ENCODE data around the gene ANKZF1. TPM values are rescaled to one million over a fixed set of nuclear protein-coding genes. Genes with fewer than 3 reads are reported as not detected.

Gene ANKZF1
- total and polyA plus RNA-seq, 2 of the 8 experiments (the other 6 are each of a cell fraction or from before 2014, with no cell fraction given), result 32.5 to 50.1 TPM

DNA sequence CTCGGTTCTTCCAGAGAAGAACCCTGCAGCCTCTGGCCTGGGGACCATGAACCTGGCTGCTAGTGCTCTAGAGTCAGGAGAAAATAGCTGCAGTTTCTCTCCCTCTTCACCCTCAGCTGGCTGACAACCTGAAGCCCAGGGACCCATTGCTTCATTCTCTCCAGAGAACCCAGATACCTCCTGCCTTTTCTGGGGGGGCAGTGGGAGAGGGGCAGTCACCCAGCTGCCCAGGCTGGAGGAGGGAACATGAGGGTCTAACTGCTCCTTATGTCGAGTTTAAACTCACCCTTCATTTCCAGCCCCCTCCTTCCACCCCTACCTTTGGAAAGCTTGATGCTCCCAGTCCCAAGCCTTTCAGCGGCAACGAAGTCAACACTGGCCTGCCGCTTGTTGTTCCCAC, 30.6 kb upstream of the ANKZF1 start:
- no peak for DNase-seq (ENCODE audit: low read depth in 1 of 2, low spot score in 2 of 2)
- 85% methylated on average over 5 of the region's 5 CpGs; no CpG with 5 or more reads in 1 of the 2 experiments for WGBS, 2 experiments (ENCODE audit: extremely low coverage in 1 of 2, insufficient coverage in 1 of 2, insufficient read length in 1 of 2, insufficient replicate concordance in 2 of 2, low coverage in 1 of 2, low lambda C conversion rate in 2 of 2, missing lambda C conversion rate in 1 of 2)

More for the DNA sequence above, 30.6 kb upstream of the ANKZF1 start:
- Histone ChIP-seq H3K4me3 (ENCODE audit: extremely low read depth in 1 of 4, insufficient read depth in 2 of 4, low read depth in 3 of 4, low read length in 4 of 4) (no peak overlapping the region), H4K91ac (replicated peaks; ENCODE audit: insufficient read length, low read length) (no peak overlapping the region), H3K27ac (ENCODE audit: low read depth, low read length) (no peak overlapping the region), H2BK5ac (ENCODE audit: low read depth, low read length) (no peak overlapping the region), H3K23me2 (ENCODE audit: low read depth, low read length) (no peaks in the 10 kb centered on the region), H2AFZ (ENCODE audit: low read length) (peak overlapping the region; percentile 5; the same call in 1 of the 2 replicates), H3K9me3 (ENCODE audit: insufficient read depth in 2 of 2, low read depth in 1 of 2, low read length in 1 of 2) (no peaks in the 10 kb centered on the region; a peak in 1 of 4 replicates), H3K4ac (replicated peaks; ENCODE audit: insufficient read length, low read depth, low read length) (no peak overlapping the region), H2BK120ac (replicated peaks; ENCODE audit: low read depth, low read length) (no peak overlapping the region), H3K56ac (replicated peaks; ENCODE audit: insufficient read length, low read depth, low read length) (no peak overlapping the region), H3K18ac (ENCODE audit: extremely low read depth, low read length) (no peak overlapping the region), H3K9ac (replicated peaks in 1 of 4; ENCODE audit: extremely low read depth in 1 of 4, low read depth in 3 of 4, low read length in 3 of 4) (no peak overlapping the region; a peak in 1 of 7 replicates), H3K4me1 (replicated peaks in 1 of 4; ENCODE audit: control insufficient read depth in 3 of 4, insufficient read depth in 4 of 4, low read length in 3 of 4) (no peaks in the 10 kb centered on the region), H2BK20ac (ENCODE audit: low read length) (no peak overlapping the region), H3K27me3 (replicated peaks in 1 of 4; ENCODE audit: control insufficient read depth in 3 of 4, extremely low read depth in 1 of 4, insufficient read depth in 3 of 4, low read length in 3 of 4) (no peaks in the 10 kb centered on the region), H3K4me2 (ENCODE audit: insufficient read depth in 1 of 2, low read depth in 2 of 2, low read length in 2 of 2) (no peak overlapping the region), H4K8ac (ENCODE audit: extremely low read depth, insufficient read depth, low read length) (no peak overlapping the region), H2BK15ac (ENCODE audit: low read length) (no peak overlapping the region; the same call in 1 of the 2 replicates), H2BK12ac (ENCODE audit: low read depth, low read length) (no peak overlapping the region), H4K20me1 (replicated peaks in 1 of 2; ENCODE audit: control insufficient read depth in 1 of 2, insufficient read depth in 2 of 2, low read length in 2 of 2) (no peaks in the 10 kb centered on the region), H3K79me2 (ENCODE audit: control insufficient read depth in 1 of 2, insufficient read depth in 2 of 2, low read length in 2 of 2) (no peaks in the 10 kb centered on the region), H2AK5ac (ENCODE audit: low read depth, low read length) (no peak overlapping the region), H3K79me1 (ENCODE audit: low read depth, low read length) (no peaks in the 10 kb centered on the region), H4K5ac (ENCODE audit: insufficient read length, low read depth, low read length) (no peak overlapping the region), H3K23ac (ENCODE audit: insufficient read length) (no peak overlapping the region), H3K36me3 (ENCODE audit: control insufficient read depth in 2 of 4, insufficient read depth in 4 of 4, low read length in 3 of 4) (no peaks in the 10 kb centered on the region), H3K14ac (ENCODE audit: insufficient read length) (no peak overlapping the region)
- POLR2A ChIA-PET (ENCODE audit: partially characterized antibody), result interaction anchor here (1.2 to 1.3 kb wide), 2 partner anchors 18 to 31 kb away, joined by 3 to 4 read pairs; partner anchors contain the start of genes ANKZF1 and ATG9A
- no peak for FAIRE-seq
- CTCF ChIA-PET (ENCODE audit: partially characterized antibody), result interaction anchor here (0.6 to 3.5 kb wide), 4 partner anchors 19 to 173 kb away, joined by 3 to 9 read pairs (median 6); no protein-coding TSS in a partner anchor
- TF ChIP-seq HDAC2 (IDR thresholded peaks at IDR 0.05; ENCODE audit: borderline replicate concordance in 1 of 2, low read depth in 2 of 2, low read length in 2 of 2), result no peak
- no peak for TF ChIP-seq SP1 (IDR thresholded peaks at IDR 0.05; ENCODE audit: low read depth, low read length)
- no peak for TF ChIP-seq BCL11A (IDR thresholded peaks at IDR 0.05; ENCODE audit: low read depth in 2 of 2, low read length in 2 of 2)
- no peak for TF ChIP-seq FOSL1 (IDR thresholded peaks at IDR 0.05; ENCODE audit: insufficient read depth, low read depth, low read length)
